ENCODE data around the gene LUC7L.

DNA sequence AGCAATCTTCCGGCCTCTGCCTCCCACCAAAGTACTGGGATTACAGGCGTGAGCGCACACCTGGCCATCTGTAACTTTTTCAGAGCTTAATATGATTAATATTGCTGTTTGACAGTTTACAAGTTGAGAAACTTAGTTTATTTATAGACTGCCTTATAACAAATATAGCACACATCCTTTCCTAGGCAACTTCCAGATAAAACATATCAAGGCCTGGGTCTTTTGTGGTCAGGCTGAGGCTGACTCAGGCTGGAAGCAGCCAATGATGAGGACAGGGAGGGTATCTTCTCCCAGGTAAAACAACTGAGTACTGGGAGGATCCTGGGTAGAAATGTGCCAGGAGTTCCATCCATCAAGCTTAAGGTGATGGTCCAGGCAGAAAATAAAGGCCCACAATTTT is 16.2 kb downstream of the LUC7L start:
- TF ChIP-seq, protein P1, sequence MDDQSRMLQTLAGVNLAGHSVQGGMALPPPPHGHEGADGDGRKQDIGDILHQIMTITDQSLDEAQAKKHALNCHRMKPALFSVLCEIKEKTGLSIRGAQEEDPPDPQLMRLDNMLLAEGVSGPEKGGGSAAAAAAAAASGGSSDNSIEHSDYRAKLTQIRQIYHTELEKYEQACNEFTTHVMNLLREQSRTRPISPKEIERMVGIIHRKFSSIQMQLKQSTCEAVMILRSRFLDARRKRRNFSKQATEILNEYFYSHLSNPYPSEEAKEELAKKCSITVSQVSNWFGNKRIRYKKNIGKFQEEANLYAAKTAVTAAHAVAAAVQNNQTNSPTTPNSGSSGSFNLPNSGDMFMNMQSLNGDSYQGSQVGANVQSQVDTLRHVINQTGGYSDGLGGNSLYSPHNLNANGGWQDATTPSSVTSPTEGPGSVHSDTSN (IDR thresholded peaks at IDR 0.05), result no peak
- TF ChIP-seq SIN3A (IDR thresholded peaks at IDR 0.05; ENCODE audit: borderline replicate concordance, low read depth, low read length) (no peak), TCF12 (IDR thresholded peaks at IDR 0.05) (no peak), FOSL2 (IDR thresholded peaks at IDR 0.05; ENCODE audit: borderline replicate concordance, low read depth) (no peak), POLR2AphosphoS5 (IDR thresholded peaks at IDR 0.05; ENCODE audit: low read depth, low read length) (no peak), RFX5 (IDR thresholded peaks at IDR 0.05; ENCODE audit: low read length) (no peak), NFIC (IDR thresholded peaks at IDR 0.05; ENCODE audit: borderline replicate concordance) (no peak), YY1 (IDR thresholded peaks at IDR 0.05; ENCODE audit: low read depth) (no peak), JUND (IDR thresholded peaks at IDR 0.05) (no peak)
- TF ChIP-seq, protein P2, sequence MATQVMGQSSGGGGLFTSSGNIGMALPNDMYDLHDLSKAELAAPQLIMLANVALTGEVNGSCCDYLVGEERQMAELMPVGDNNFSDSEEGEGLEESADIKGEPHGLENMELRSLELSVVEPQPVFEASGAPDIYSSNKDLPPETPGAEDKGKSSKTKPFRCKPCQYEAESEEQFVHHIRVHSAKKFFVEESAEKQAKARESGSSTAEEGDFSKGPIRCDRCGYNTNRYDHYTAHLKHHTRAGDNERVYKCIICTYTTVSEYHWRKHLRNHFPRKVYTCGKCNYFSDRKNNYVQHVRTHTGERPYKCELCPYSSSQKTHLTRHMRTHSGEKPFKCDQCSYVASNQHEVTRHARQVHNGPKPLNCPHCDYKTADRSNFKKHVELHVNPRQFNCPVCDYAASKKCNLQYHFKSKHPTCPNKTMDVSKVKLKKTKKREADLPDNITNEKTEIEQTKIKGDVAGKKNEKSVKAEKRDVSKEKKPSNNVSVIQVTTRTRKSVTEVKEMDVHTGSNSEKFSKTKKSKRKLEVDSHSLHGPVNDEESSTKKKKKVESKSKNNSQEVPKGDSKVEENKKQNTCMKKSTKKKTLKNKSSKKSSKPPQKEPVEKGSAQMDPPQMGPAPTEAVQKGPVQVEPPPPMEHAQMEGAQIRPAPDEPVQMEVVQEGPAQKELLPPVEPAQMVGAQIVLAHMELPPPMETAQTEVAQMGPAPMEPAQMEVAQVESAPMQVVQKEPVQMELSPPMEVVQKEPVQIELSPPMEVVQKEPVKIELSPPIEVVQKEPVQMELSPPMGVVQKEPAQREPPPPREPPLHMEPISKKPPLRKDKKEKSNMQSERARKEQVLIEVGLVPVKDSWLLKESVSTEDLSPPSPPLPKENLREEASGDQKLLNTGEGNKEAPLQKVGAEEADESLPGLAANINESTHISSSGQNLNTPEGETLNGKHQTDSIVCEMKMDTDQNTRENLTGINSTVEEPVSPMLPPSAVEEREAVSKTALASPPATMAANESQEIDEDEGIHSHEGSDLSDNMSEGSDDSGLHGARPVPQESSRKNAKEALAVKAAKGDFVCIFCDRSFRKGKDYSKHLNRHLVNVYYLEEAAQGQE (IDR thresholded peaks at IDR 0.05; ENCODE audit: low read depth, low read length), result no peak
- TF ChIP-seq, protein P3, sequence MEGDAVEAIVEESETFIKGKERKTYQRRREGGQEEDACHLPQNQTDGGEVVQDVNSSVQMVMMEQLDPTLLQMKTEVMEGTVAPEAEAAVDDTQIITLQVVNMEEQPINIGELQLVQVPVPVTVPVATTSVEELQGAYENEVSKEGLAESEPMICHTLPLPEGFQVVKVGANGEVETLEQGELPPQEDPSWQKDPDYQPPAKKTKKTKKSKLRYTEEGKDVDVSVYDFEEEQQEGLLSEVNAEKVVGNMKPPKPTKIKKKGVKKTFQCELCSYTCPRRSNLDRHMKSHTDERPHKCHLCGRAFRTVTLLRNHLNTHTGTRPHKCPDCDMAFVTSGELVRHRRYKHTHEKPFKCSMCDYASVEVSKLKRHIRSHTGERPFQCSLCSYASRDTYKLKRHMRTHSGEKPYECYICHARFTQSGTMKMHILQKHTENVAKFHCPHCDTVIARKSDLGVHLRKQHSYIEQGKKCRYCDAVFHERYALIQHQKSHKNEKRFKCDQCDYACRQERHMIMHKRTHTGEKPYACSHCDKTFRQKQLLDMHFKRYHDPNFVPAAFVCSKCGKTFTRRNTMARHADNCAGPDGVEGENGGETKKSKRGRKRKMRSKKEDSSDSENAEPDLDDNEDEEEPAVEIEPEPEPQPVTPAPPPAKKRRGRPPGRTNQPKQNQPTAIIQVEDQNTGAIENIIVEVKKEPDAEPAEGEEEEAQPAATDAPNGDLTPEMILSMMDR (IDR thresholded peaks at IDR 0.05), result no peak
- TF ChIP-seq, protein P4, sequence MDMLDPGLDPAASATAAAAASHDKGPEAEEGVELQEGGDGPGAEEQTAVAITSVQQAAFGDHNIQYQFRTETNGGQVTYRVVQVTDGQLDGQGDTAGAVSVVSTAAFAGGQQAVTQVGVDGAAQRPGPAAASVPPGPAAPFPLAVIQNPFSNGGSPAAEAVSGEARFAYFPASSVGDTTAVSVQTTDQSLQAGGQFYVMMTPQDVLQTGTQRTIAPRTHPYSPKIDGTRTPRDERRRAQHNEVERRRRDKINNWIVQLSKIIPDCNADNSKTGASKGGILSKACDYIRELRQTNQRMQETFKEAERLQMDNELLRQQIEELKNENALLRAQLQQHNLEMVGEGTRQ (IDR thresholded peaks at IDR 0.05; ENCODE audit: borderline replicate concordance, low read depth, low read length), result no peak
- TF ChIP-seq, protein P5, sequence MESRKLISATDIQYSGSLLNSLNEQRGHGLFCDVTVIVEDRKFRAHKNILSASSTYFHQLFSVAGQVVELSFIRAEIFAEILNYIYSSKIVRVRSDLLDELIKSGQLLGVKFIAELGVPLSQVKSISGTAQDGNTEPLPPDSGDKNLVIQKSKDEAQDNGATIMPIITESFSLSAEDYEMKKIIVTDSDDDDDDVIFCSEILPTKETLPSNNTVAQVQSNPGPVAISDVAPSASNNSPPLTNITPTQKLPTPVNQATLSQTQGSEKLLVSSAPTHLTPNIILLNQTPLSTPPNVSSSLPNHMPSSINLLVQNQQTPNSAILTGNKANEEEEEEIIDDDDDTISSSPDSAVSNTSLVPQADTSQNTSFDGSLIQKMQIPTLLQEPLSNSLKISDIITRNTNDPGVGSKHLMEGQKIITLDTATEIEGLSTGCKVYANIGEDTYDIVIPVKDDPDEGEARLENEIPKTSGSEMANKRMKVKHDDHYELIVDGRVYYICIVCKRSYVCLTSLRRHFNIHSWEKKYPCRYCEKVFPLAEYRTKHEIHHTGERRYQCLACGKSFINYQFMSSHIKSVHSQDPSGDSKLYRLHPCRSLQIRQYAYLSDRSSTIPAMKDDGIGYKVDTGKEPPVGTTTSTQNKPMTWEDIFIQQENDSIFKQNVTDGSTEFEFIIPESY (IDR thresholded peaks at IDR 0.05; ENCODE audit: borderline replicate concordance, low read depth), result no peak
- TF ChIP-seq, protein P6, sequence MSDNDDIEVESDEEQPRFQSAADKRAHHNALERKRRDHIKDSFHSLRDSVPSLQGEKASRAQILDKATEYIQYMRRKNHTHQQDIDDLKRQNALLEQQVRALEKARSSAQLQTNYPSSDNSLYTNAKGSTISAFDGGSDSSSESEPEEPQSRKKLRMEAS (IDR thresholded peaks at IDR 0.05; ENCODE audit: low read depth), result no peak
